ENCODE data around the gene ROR1.

- TF ChIP-seq CTCF (conservative IDR thresholded peaks at IDR 0.05; ENCODE audit: low read length) (no peak), EZH2phosphoT487 (IDR thresholded peaks at IDR 0.05; ENCODE audit: borderline replicate concordance, low read depth, low read length) (no peak)
Observed at GRCh38 chr1:64073705-64074104, 299.9 kb downstream of the ROR1 start.

Data from OCI-LY7 (cell line).